Activated CD4-positive, alpha-beta T cell treated with anti-CD3 and anti-CD28 coated beads, Interleukin-2, amount 50 U/mL, for 4 hours (primary cell): ENCODE data around the gene EEF1E1.
A peak's percentile ranks its signal among the peaks of the same experiment; 100 is the strongest.

Experiments
- DNase-seq, 2 experiments: peaks; one replicate each; pipeline ENCODE4 v3.0.0-alpha.2; 2020

The EEF1E1 gene

GRCh38 chr6:8102122-8102958, at the start of gene EEF1E1:
TSS of gene EEF1E1 (minus strand) at chr6:8102548. CDS start at chr6:8102521, 27 bp downstream.
- peak; percentile 99 to 100 for DNase-seq

GRCh38 chr6:8149350-8149749, 47.0 kb upstream of the EEF1E1 start:
- no peak for DNase-seq

GRCh38 chr6:8143945-8144344, 41.6 kb upstream of the EEF1E1 start:
- DNase-seq, result no peak

- DNase-seq, result no peak
These were observed 37.1 kb upstream of the EEF1E1 start for GRCh38 chr6:8139451-8139850.

- DNase-seq, result no peak
These were observed 35.2 kb upstream of the EEF1E1 start for GRCh38 chr6:8137529-8137939.

- DNase-seq, result no peak
These were observed 32.9 kb upstream of the EEF1E1 start for GRCh38 chr6:8135276-8135675.

- no peak for DNase-seq
These were observed 29.8 kb upstream of the EEF1E1 start for GRCh38 chr6:8132130-8132529.

GRCh38 chr6:8131265-8131897, 29.0 kb upstream of the EEF1E1 start:
- DNase-seq, result peak; percentile 9 to 12

- no peak for DNase-seq
These were observed 28.1 kb upstream of the EEF1E1 start for GRCh38 chr6:8130399-8130798.

- no peak for DNase-seq
These were observed 20.9 kb upstream of the EEF1E1 start for GRCh38 chr6:8123236-8123635.

- DNase-seq, result no peak
These were observed 12.6 kb upstream of the EEF1E1 start for GRCh38 chr6:8114956-8115355.

- no peak for DNase-seq
These were observed 10.8 kb upstream of the EEF1E1 start for GRCh38 chr6:8113131-8113654.

- no peak for DNase-seq
These were observed 8.4 kb upstream of the EEF1E1 start for GRCh38 chr6:8110725-8111124.

- no peak for DNase-seq
These were observed 7.9 kb upstream of the EEF1E1 start for GRCh38 chr6:8110117-8110721.

GRCh38 chr6:8108759-8109539, 6.6 kb upstream of the EEF1E1 start:
- no peak for DNase-seq

GRCh38 chr6:8108031-8108660, 5.8 kb upstream of the EEF1E1 start:
- DNase-seq, result no peak

- DNase-seq, result no peak
These were observed 3.4 kb upstream of the EEF1E1 start for GRCh38 chr6:8105791-8106190.

- no peak for DNase-seq
These were observed 1.4 kb upstream of the EEF1E1 start for GRCh38 chr6:8103726-8104125.

GRCh38 chr6:8100159-8100854, 2.0 kb downstream of the EEF1E1 start:
- DNase-seq, result no peak

GRCh38 chr6:8090650-8091049, 11.7 kb downstream of the EEF1E1 start:
- DNase-seq, result no peak

- no peak for DNase-seq
These were observed 13.5 kb downstream of the EEF1E1 start for GRCh38 chr6:8088886-8089285.
